C4-2B (cell line): ENCODE data around the gene FBXL4.

Source experiments
- H3K27ac ChIP-seq: fragments of 450-650 bp; 2 replicates; pipeline ENCODE4 v1.5.1; 2017
- CTCF ChIP-seq: fragments of 450-650 bp; conservative IDR thresholded peaks from 2 replicates; pipeline ENCODE4 v1.5.1; 2017; ENCODE audit warnings: mild to moderate bottlenecking
- ZFX ChIP-seq: fragments of 450-650 bp; IDR thresholded peaks from 2 replicates; pipeline ENCODE4 v1.6.1; 2017

FBXL4 gene

GRCh38 chr6:98848539-98849242 is 99.1 kb downstream of the FBXL4 start:
- TF ChIP-seq CTCF: no peak
- no peak for TF ChIP-seq ZFX
- H3K27ac ChIP-seq: no peak overlapping the region

GRCh38 chr6:98847779-98848538 is 99.8 kb downstream of the FBXL4 start:
- no peak overlapping the region for H3K27ac ChIP-seq
- TF ChIP-seq ZFX (no peak), CTCF (no peak)

- H3K27ac ChIP-seq: no peak overlapping the region
- TF ChIP-seq CTCF (no peak), ZFX (no peak)
These were observed 100.3 kb downstream of the FBXL4 start for GRCh38 chr6:98847416-98847778.

- TF ChIP-seq CTCF (peak; percentile 64), ZFX (no peak)
- no peak overlapping the region for H3K27ac ChIP-seq
These were observed 101.7 kb downstream of the FBXL4 start for GRCh38 chr6:98846021-98846380.

GRCh38 chr6:98845211-98846020 is 102.3 kb downstream of the FBXL4 start:
- no peak overlapping the region for H3K27ac ChIP-seq
- TF ChIP-seq CTCF (peak; percentile 91), ZFX (no peak)

- no peak overlapping the region for H3K27ac ChIP-seq
- TF ChIP-seq ZFX (no peak), CTCF (no peak)
These were observed 103.2 kb downstream of the FBXL4 start for GRCh38 chr6:98844244-98845210.
